GM21390 (cell line): ENCODE data around the gene ZNF503.

Experiments used
- ATAC-seq: cut with Tn5 transposase; IDR thresholded peaks from one replicate; pipeline ENCODE4 v1.9.1; 2021; ENCODE audit not compliant: unreplicated experiment

ZNF503 gene

GRCh38 chr10:75358132-75358531 lies 43.4 kb downstream of the ZNF503 start:
- no peak for ATAC-seq

GRCh38 chr10:75357500-75357899 lies 44.1 kb downstream of the ZNF503 start:
- ATAC-seq = no peak

- no peak for ATAC-seq
These were observed 45.1 kb downstream of the ZNF503 start for GRCh38 chr10:75356484-75356883.

- ATAC-seq = no peak
These were observed 45.9 kb downstream of the ZNF503 start for GRCh38 chr10:75355706-75356105.

- ATAC-seq = no peak
These were observed 48.4 kb downstream of the ZNF503 start for GRCh38 chr10:75353183-75353582.

- ATAC-seq = no peak
These were observed 48.9 kb downstream of the ZNF503 start for GRCh38 chr10:75352650-75353049.

- ATAC-seq = no peak
These were observed 49.9 kb downstream of the ZNF503 start for GRCh38 chr10:75351637-75352036.

- ATAC-seq = no peak
These were observed 50.8 kb downstream of the ZNF503 start for GRCh38 chr10:75350791-75351190.
